ENCODE data around the gene ZNF581.

Gene ZNF581, protein sequence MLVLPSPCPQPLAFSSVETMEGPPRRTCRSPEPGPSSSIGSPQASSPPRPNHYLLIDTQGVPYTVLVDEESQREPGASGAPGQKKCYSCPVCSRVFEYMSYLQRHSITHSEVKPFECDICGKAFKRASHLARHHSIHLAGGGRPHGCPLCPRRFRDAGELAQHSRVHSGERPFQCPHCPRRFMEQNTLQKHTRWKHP

DNA sequence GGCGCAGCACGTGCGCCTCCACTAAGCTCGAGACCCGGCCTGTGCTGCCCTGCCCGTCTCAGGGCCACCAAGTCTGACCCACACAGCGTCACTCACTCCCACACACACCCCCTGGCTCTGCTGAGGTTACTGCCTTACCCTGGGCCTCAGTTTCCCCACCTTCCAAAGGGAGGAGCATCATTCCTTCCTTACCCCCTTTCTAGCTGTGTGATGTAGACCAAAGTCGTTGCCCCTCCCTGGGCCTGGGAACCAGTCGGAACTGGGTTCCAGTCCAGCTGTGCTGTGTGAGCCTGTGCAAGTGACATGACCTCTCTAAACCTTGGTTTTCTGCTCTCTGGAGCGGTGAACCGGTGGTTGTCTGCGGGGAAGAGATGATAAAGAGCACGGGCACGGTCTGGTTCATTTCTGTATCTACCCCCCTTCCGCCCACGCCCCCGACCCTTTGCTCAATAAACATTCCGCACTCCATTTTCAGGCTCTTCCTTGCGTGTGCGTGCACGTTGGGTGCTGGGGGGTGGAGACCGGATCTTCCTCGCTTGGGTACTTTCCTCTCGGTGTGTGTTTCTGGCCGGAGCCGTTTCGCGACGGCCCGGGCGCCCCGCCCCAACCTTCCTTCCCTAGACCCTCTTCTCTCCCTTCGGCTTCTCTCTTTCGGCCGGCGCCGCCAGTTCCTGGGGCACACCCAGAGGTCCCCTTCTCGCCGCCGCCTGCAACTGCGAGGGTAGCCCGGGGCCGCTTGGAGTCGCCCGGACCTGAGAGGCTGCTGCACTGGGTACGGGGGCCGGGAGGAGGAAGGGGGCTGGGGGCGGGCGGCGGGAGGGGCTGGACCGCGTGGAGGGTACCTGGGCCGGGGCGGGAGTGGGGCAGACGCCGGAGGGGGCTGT, at the start of gene ZNF581:
Gene ZNF581 (plus strand): TSS at position 647 of the 884 bp plus-strand sequence. CDS start 923 bp downstream, outside the sequence.
- DNase-seq (ENCODE audit: low read depth in 2 of 2), result peak; percentile 44 to 71

DNA sequence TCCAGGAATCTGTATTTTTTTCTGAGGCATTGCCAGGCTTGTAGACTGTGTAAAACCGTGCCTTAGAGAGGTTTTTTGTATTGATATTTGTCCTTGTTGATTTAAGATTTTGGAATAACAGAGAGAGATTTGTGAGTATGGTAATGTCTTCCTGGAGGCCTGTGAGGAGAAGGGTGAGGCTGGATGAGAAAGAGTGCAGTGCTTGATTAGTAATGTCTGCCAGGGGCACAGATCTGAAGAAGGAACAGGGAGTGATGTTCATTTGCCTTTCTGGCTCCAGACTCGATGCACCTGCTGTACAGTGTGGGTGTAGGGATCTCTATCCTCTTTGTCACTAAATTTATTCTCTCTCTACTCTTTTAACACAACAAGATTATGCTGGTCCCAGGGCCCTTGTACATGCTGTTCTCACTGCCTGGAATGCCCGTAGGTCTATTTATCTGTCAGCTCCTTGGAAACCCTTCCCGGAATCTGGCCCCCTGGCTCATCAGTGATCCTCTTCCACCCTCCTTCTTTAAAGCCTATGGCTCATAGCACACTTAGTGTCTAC, 48.4 kb upstream of the ZNF581 start:
- DNase-seq (ENCODE audit: low read depth in 2 of 2), result no peak

DNA sequence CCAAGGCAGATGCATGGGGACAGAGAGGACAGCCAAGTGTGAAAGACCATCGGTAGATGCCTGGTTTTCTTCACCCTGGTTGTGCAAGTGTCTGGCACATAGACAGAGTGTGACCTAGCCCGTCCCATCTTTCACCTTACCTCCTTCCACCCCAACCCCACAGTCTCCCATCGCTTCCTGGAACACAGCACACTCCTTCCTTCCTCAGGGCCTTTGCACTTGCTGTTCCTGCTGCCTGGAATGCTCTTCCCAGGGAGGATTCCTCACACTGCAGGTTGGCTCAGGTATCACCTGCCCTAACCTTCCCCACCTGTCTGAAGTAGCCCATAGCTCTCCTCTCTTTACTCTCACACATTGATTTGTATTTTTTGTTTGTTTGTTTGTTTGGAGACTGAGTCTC, 47.1 kb upstream of the ZNF581 start:
- DNase-seq (ENCODE audit: low read depth in 2 of 2), result no peak

DNA sequence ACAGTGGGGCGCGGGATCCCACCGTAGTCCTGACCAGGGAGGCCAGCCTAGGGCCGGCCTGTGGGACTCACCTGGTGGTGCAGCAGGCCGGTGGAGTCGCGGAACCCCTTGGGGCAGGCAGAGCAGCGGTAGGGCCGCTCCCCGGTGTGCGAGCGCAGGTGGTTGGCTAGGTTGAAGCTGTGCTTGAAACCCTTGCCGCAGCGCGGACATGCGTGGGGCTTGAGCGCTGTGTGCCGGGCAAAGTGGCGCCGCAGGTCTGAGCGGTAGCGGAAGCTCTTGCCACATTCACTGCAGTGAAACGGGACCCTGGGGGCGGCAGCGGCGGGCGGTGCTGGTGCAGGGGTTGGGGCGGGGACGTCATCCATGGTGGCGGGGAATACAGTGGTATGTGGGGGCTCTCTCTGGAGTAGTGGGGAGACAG, 45.9 kb upstream of the ZNF581 start:
- no peak for DNase-seq (ENCODE audit: low read depth in 2 of 2)

DNA sequence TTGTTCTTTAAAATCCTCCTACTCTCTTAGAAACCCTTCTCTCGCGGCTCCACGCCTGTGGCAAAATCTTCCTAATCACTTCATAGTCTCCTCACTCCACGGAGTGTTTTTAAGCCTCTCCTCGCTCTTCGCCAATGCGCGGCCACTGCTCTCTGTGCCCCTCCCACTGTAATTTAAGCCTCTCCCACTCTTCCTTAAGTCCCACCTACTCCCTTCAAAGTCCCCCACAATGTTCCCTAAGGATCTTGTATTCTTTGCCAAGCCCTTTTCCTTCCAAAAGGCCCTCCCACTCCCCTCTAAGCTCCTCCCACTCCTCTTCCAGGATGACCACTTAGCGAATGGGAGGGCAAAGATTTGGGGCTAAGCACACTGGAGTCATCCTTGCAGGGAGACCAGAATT, 45.4 kb upstream of the ZNF581 start:
- no peak for DNase-seq (ENCODE audit: low read depth in 2 of 2)

DNA sequence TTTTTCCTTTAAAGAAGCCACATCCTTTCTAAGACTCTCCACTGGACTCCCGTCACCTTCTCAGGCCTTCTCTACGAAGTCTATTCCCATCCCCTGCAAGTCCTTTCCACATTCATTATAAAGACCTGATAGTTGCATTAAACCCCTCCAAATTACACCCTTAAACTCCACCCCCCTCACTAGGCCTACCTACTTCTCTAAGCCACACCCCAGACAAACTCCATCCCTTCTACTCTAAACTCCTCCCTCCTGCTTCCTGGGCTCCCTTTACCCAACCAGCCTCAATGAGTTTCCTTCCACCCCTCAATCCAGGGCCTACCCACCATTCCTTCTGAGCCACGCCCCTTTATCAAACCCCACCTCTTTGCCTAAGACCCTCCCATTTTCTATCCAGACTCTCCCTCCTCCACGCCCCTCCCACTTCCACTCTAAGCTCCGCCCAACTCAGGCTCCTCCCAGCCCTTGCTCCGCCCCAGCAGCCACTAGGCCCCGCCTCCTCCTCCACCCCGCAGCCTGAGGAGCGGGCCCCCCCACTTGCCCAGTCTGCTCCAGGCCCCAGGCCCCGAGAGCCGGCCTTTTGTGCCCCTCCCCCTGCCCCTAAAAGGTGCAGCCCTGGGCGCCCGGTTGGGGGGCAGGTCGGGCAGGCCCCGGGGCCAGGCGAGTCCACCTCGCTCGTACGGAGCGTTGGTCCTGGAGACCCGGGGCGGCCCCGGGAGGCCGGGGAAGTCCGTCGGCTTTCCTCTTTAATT, 44.6 kb upstream of the ZNF581 start:
- DNase-seq (ENCODE audit: low read depth in 2 of 2), result peak; percentile 88 to 89

DNA sequence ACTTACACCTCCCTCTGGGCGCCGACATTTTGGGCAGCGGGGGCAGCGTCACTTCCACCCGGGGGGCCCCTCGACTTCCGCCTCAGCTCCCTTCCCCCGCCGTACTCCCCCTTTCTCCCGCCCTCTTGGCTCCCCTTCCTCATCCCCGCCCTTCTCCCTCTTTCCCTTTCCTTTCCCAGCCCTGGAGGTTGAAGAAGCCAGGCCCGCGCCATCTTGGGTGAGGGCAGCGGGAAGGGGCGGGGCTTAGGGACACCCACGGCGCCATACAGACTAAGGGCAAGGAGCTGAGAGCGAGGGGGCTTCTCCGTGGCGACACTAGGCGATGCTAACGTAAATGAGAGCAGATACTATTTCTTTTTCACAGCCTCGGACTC, 44.0 kb upstream of the ZNF581 start, which contains the start of gene FIZ1:
Gene FIZ1 (minus strand): TSS at position 50 of the 374 bp plus-strand sequence. CDS start 1,652 bp downstream, outside the sequence.
- DNase-seq (ENCODE audit: low read depth in 2 of 2), result peak; percentile 90 to 96

DNA sequence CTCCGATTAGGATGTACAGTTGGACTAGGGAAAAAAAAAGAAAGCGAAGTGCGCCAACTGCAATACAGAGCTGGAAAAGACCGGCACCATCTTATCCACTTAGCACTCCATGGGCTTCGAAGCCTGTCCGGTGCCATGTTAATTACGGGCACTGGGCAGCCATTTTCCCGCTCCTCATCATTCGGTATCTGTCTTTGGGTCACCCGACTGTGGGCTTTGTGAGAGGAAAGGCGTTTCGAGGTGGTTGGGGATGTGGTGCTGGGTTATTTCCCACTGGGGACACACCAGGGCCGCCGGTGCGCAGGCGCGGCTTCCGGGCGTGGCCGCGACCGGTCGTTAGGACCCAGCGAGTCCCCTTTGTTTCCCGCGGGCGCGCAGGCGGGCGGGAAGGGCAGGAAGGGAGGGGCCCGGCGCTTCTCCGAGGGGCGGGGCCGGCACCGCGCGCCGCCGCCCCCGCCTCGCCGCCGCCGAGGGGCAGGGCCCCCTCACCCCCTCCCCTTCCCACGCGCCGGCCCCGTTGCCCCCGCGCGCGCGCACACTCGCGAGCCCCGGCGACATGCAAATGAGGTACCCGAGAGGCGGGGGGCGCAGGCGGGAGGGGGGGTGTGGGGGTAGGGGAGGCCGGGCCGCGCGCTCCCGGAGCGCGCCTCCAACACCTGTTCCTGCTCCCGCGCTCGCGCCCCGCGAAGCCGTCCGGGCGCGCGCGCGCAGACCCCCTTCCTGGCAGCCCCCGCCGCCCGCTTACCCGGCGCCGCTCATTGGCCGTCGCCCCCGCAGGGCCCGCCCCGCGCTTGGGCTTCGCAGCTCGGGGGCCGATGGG, 43.4 kb upstream of the ZNF581 start, which contains the start of gene ZNF524:
Gene ZNF524 (plus strand): TSS at position 447 of the 820 bp plus-strand sequence. CDS start 1,825 bp downstream, outside the sequence.
- peak; percentile 60 for DNase-seq (ENCODE audit: low read depth in 2 of 2)

DNA sequence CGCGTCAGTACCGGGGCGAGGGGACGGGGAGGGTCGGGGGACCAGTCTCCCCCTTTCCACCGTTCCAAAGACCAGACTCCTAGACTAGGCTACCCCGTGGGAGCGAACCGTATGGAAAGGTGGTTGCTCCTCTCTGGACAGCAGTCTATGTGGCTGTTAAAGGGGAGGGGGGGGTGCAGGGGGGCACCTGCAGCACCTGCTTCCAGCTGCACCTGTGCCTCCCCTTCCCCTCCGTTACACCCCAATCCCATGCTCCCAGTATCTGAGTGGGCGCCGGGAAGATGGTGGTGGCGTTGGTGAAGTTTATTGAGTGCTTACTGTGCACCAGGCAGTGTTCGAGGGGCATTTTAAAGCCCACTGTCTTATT, 42.8 kb upstream of the ZNF581 start:
- no peak for DNase-seq (ENCODE audit: low read depth in 2 of 2)

DNA sequence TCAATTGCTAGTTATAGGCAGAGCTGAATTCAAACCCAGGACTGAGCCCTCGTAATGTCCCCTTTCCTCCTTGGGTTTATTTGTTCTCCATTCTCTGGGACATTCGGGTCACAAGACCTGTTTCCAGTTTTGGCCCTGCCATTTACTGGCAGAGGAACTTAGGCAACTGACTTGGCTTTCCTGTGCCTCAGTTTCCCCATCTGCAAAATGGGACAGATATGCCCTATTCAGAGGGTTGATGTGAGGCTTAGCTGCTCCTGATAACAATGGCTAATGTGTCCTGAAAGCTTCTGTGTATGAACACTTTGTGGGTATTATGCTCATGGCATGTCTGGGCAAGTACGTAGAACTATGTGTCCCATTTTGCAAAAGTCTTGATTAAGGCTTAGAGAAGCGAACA, 42.4 kb upstream of the ZNF581 start:
- DNase-seq (ENCODE audit: low read depth in 2 of 2), result no peak

DNA sequence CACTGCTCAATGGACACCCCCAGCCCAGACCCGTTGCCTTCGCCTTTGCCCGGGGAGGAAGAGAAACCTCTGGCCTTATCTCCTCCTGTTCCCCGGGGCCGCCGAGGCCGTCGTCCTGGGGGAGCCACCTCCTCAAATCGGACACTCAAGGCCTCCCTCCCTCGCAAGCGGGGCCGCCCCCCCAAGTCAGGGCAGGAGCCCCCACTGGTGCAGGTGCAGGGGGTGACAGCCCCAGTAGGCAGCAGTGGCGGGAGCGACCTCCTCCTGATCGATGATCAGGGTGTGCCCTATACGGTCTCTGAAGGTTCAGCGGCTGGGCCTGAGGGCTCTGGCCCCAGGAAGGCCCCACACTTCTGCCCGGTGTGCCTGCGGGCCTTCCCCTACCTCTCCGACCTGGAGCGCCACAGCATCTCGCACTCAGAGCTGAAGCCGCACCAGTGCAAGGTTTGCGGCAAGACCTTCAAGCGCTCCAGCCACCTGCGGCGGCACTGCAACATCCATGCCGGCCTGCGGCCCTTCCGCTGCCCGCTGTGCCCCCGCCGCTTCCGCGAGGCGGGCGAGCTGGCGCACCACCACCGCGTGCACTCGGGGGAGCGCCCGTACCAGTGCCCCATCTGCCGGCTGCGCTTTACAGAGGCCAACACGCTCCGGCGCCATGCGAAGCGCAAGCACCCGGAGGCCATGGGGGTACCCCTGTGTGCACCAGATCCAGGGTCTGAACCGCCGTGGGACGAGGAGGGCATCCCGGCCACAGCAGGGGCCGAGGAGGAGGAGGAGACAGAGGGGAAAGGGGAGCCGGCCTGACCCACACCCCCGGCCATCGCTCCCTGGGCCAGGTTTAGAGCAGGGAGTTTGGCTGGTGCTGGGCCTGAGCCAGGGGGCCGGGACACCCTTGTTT, 41.1 kb upstream of the ZNF581 start:
- no peak for DNase-seq (ENCODE audit: low read depth in 2 of 2)

DNA sequence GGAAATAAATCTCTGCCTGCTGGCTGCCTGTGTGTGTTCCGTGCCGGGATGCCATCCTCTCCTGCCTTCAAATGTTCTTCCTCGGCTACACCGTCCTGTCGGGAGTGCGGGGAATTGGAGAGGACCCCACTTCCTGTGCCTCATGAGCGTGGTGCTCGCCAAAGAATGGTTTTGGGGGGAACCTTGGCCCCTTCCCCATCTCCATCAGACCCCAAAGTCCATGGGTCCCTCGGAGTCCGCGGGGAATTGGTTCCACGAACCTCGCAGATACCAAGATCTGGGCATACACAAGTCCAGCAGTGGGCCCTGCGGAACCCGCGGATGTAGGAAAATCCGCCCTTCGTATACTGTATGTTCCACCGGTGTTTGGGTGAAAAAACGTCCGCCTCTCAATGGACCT, 40.3 kb upstream of the ZNF581 start:
- no peak for DNase-seq (ENCODE audit: low read depth in 2 of 2)

DNA sequence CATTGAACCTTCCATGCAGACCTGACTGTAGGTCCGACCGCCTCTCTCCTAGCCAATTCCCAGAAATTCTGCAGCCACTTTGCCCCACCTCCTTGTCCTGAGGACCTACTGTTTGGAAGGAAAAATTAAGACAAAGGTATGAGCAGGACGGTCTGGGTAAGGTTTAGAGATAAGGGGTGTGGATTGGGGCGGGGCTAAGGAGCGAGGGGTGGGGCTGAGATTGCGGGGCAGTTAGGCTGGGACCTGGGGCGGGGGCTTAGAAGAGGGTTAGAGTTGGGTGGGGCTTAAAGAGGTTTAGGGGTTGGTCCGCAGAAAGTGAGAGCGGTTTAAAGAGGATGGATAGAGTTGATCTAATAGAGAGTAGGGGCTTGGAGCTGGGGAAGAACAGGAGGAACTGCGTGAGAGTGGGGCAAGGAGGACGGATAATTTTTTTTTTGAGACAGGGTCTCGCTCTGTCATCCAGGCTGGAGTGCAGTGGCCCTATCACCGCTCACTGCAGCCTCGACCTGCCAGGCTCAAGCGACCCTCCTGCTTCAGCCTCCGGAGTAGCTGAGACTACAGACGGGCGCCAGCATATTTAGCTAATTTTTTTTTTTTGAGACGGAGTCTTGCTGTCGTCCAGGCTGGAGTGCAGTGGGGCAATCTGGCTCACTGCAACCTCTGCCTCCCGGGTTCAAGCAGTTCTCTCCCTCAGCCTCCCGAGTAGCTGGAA, 39.7 kb upstream of the ZNF581 start:
- no peak for DNase-seq (ENCODE audit: low read depth in 2 of 2)

DNA sequence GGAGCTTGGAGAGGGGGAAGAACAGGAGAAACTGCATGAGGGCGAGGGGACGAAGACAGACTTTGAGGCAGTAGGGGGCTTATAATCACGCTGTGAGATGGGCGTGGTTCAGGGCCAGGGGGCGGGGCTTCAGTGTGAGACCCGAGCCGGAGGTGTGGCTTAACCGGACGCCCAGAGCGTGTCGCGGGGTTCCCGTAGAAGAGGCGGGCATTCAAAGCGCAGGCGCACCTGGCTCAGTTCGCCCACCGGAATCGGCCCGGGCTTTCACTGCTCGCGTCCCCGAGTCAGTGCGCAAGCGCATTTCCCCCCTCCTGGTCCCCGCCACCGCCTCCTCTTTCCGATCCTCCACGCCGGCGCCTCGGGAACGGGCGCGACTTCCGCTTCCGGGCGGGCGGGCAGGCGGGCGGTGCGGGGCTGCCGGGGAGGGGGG, 38.2 kb upstream of the ZNF581 start:
- DNase-seq (ENCODE audit: low read depth in 2 of 2), result peak; percentile 96 to 97

DNA sequence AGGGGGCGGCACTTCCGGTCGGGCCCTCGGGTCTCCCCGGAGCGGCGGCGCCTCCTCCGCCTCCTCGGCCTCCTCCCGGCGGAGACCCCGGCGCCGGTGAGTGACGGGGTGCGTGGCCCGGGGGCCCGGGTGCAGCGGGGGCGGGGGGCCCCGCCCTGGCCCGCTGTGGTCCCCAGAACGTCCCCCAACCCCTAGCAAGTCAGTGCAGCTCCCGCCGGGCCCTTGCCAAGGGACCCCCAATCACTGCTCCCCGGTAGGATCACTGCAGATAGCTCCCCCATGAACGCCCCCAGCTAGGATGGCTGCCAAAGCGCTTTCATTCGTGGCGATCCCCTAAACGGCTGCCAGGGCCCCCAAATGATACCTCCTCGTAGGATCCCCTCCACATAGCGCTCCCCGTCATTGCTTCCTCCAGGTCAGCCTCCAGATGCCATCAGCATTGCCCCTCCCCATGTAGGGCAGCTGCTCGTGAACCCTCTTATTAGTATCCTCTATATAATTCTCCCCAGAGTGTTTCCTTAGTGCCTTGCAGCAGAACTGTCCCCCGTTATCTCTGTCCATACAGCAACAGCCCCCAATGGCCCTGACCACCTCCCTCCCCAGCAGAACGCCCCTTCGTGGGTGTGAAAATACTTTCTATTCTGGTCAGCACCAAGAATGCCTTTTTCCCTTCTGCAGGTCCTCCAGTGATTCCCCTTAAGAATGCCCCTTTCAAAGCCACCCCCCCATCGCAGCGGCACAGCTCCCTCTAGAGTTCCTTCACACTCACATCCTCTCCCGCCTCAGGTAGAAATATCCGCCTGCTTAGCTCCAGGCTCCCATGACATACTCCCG, 37.6 kb upstream of the ZNF581 start, which contains the start of gene ZNF865:
Gene ZNF865 (plus strand): TSS at position 11 of the 834 bp plus-strand sequence. CDS start 7,972 bp downstream, outside the sequence.
- peak; percentile 29 to 34 for DNase-seq (ENCODE audit: low read depth in 2 of 2)

DNA sequence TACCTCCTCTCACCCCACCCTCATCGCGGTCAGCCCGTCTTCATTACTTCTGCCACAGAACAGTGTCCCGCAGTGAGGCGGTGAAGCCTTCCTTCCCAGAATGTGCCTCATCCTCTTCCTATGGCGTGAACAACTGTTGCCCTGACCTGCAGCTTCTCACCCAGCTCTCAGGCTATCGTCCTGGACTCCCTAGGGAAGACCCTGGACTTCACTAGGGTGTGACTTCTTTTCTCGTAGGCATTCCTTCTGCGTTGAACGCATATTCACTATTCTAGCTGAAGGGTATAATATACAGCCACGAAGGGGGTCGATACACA, 37.0 kb upstream of the ZNF581 start:
- DNase-seq (ENCODE audit: low read depth in 2 of 2), result no peak

DNA sequence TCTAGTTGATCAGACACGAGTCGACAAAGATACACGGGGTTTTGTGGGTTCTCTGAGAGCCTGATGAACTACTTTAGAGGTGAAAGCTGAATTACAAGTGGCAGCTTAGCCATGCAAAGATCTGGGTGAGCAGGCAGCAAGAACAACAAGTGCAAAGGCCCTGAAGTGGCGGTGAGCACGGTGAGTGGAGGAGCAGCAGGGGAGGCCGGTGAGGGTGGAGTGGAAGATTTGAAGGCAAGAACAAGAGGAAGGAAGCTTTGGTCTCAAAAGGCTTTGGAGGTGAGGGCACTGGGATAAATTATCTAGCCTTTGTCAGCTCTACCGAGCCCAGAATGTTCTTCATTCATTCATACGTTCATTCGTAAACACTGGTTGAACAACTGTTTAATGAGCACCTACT, 36.6 kb upstream of the ZNF581 start:
- no peak for DNase-seq (ENCODE audit: low read depth in 2 of 2)

DNA sequence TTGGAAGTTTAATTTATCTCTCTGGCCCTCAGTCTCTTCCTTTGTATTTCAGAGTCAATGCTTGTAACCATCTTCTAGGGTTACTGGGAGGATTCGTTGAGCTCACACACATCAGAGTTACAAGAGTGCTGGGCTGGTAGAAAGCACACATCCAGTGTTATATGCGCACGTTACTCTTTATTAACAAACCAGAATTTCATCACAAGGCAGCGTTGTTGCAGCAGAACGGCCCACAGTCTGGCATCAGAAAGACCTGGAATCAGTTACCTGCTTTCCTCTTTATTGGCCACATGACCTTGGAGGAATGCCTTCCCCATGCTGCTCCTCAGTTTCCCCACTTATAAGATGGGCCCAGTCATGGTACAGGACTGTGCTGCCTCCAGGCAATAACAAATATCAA, 34.1 kb upstream of the ZNF581 start:
- no peak for DNase-seq (ENCODE audit: low read depth in 2 of 2)

All from stimulated activated CD4-positive, alpha-beta T cell treated with anti-CD3 and anti-CD28 coated beads, Interleukin-1b, Interleukin-23, amount 100 ng/mL, for 1 hour (primary cell).